CD4-positive, alpha-beta T cell treated with Interleukin-17A for 4 hours (primary cell): ENCODE data around the gene RBM24.

Source experiments
- DNase-seq: peaks from one replicate; pipeline ENCODE4 v3.0.0-alpha.2; 2020; ENCODE audit warnings: mixed read lengths

RBM24 gene

GRCh38 chr6:17281100-17281496, at the start of gene RBM24:
Gene RBM24, plus strand, starts transcription at chr6:17281361. Its CDS starts 221 bp downstream, at chr6:17281582.
- peak; percentile 6 for DNase-seq

- no peak for DNase-seq
Measured at GRCh38 chr6:17233531-17233930, 47.6 kb upstream of the RBM24 start.

GRCh38 chr6:17237246-17237645, 43.9 kb upstream of the RBM24 start:
- no peak for DNase-seq

- DNase-seq: no peak
Measured at GRCh38 chr6:17239260-17239659, 41.9 kb upstream of the RBM24 start.

DNA sequence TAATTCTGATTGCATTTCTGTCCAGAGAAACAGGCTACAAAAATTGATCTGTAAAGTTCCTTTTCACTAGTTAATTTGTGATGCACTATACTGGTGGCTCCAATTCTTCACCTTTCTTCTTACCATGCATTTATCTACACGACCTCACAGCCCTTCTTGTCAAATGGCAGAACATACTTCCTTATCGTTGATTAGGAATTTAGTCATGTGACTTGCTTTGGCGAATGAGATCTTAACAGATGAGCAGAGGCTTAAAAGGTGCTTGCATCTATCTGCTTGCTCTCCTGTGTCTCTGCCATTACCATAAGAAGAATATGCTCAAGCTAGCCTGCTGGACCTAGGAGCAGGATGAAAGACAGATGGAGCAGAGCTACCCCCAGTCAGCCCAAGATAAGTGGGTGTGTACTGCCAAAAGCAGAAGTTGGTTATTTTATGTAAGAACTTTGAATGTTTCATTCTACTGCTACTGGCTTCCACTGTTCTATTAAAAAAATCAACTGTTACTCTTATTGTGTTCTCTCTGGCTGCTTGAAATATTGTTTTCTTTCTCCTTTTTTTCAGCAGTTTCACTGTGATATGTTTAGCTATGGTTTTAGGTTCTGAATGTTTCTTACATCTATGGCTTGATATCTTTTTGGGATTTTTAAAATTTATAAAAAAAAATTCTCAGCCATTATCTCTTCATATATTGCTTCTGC, 40.2 kb upstream of the RBM24 start:
- no peak for DNase-seq

GRCh38 chr6:17242087-17242486, 39.1 kb upstream of the RBM24 start:
- DNase-seq: no peak

DNA sequence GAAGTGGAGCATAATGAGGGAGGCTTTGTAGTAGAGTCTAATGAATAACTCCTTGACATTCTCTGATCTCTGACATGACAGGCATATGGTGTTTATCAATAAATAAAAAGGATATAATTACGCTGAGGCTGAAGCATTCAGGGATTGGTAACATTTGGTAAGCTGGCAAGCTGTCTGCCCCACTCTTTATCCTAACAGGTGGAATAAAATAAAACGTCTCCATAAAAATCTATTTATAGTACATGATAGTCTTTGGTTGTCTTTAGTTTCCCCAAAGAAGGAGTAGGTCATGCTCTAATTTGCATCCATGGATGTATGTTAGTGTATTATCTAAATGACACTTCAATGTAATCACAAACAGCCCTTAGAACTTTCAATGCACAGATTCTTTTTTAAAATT, 30.9 kb upstream of the RBM24 start:
- no peak for DNase-seq

DNA sequence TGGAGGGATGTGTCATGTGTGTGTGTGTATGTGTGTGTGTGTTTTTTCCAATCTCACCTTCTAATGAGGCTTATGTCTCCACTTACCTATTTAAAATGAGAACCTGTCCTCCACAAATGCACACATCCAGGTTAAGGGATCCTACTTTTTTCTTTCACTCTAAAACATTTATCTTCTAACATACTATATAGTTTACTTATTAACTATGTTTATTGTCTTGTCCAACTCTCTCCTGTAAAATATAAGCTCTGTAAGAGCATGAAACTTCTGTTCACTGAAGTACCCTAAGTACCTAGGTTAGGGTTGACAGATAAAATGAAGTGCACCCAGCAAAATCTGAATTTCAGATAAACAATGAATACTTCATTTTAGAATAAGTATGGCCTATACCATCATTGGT, 29.2 kb upstream of the RBM24 start:
- DNase-seq: no peak

DNA sequence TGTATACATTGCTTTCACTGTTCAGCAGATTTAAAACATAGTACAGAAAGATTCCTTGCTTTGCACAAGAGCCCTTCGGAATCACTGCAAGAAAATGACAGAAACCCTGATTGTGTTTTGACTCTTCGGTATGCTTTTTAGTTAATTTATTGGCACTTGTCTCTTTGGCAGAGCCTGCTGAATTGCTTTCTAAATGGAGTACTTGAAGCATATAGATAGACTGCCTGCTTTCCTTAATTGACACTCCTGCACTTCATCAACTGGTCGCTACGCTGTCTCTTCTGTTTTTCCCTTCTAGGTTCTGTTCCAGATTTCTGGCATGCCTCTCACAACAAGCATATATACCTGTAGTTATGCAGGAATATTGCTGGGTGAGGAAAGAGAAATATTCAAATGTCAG, 22.4 kb upstream of the RBM24 start:
- DNase-seq: no peak

GRCh38 chr6:17265570-17265969, 15.6 kb upstream of the RBM24 start:
- DNase-seq: no peak

DNA sequence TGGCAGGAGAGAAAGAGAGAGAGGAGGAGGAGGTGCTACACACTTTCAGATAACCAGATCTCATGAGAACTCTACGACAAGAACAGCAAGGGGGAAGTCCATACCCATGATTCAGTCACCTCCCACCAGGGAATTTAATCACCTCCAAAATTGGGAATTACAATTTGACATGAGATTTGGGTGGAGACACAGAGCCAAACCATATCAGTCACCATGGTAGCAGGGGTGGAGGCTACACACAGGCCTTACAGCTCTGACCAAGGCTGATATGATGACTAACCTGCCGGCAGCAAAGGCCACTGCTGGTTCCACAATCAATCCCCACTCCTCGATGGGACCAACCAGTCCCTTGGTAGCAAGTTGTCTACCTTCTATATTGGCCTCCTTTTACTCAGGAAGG, 13.6 kb upstream of the RBM24 start:
- no peak for DNase-seq

DNA sequence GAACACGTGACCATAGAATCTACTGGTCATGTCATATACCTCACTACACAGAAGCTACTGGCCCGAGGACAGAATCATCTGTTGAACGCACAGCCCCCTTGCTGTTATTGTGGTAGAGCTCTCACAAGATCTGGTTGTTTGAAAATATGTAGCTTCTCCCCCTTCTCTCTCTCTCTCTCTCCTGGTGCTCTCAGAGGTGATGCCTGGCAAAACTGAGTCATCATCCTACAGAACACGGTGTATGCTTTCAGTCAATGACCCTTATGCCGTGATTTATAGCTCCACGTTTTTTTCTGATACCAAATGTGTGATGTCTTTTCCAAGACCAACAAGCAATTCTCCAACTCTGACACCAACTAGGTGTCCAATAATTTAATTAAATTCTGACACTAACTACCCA, 13.0 kb upstream of the RBM24 start:
- DNase-seq: no peak

GRCh38 chr6:17269840-17270239, 11.3 kb upstream of the RBM24 start:
- DNase-seq: no peak

DNA sequence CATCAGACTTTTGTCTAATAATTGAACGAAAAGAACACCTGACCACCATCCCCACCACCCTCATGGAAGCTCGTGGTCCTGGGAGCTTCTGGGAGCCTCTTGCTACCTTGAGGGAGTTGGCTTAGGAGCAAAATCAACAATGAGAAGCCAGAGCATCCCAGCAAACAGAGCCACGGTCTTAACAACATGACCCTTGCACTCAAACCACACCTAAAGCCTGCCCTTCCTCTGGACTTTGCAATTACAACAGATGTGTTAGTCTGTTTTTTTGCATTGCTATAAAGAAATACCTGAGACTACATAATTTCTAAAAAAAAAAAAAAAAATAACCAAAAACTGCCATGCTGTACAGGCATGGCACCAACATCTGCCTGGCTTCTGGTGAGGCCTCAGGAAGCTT, 9.5 kb upstream of the RBM24 start:
- DNase-seq: no peak

GRCh38 chr6:17276766-17277165, 4.4 kb upstream of the RBM24 start:
- no peak for DNase-seq

DNA sequence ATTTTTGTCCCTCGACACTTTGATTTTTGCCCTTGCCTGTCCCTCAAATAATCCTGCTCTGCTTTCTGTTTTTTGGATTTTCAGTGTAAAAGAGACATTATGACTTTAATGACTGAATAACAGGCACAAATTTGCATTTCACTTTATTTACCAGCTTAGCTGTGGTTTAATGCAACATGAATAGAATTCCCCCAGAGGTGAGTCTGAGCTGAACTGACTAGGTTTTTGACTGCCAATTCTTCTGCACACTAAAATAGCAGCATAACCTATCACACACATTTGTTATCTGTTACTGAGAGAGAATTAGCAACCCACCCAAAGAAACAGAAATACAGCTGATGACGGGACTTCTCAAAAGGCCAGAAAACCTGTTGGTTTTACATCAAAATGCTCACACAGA, 3.9 kb upstream of the RBM24 start:
- DNase-seq: no peak

DNA sequence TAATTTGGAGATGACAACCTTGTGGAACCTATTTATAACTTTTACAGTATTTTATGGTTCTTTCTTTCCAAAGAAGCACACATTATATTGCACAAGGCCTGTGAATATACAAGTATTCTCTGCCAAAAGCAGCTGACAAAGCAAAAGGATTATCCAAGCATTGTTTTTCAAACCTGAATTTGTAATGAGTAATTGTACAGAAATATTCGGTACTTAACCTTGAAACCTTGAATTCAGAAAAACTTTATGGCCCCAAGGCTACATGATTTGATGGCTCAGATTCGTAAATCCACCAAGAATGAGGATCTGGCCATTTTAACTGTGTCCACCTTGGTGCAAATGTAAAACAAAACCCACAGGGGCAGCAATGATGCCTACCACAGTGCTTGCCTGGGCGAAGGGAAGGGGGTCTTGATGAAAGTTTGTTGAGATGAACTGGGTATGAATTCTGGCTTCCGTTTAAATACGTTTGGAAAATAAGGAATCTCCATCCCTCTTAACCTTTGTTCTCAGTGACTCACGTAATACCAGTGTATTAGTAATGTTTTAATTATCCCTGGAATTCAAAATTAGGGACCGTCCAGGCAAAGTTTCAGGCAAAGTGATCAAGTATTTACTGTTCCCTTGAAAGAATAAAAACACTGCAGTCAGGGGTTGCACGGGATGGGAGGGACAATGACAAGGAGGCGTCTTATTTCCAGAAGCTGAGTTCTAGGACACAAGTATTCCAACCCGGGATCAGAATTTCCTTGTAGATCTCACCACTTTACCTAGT, 2.7 kb upstream of the RBM24 start:
- no peak for DNase-seq

GRCh38 chr6:17280138-17280537, 1.0 kb upstream of the RBM24 start:
- no peak for DNase-seq

GRCh38 chr6:17280552-17281090, 540 bp upstream of the RBM24 start:
- DNase-seq: no peak

- no peak for DNase-seq
Measured at GRCh38 chr6:17281497-17282481, 628 bp downstream of the RBM24 start.

- DNase-seq: no peak
Measured at GRCh38 chr6:17283074-17283473, 1.9 kb downstream of the RBM24 start.

DNA sequence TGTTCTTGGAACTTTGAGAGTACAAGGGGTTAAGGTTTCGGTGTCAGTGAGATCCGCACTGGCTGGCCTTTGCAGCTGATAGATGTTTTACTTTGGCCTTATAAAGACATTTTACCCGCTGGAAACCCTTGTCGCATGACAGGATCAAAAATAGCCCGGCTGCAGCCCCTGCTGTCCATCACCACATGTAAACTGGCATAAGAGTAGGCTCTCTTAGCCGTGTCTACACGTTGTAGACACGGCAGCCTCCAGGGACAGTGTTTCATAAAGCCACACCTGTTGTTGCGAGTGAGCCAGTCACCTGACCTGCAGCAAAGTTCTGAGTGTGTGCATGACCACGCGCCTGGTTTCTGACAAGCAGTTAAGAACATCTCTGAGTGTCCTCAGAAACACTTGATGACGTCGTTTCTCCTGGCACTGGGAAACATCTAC, 8.5 kb downstream of the RBM24 start:
- no peak for DNase-seq

GRCh38 chr6:17291778-17292177, 10.6 kb downstream of the RBM24 start:
- DNase-seq: no peak
